Measurements from ENCODE around the gene TKTL1.

- TF ChIP-seq CTCF (IDR thresholded peaks at IDR 0.05; ENCODE audit: poor library complexity): no peak
- no peak for TF ChIP-seq EZH2 (IDR thresholded peaks at IDR 0.05; ENCODE audit: borderline replicate concordance)
- TF ChIP-seq EZH2phosphoT487 (IDR thresholded peaks at IDR 0.05; ENCODE audit: low read depth, severe bottlenecking, unreplicated experiment): no peak
Measured at GRCh38 chrX:154295664-154296310, at the start of gene TKTL1.
